HCEC 1CT (cell line): ENCODE data around the gene FBXL7.
A peak's percentile ranks its signal among the peaks of the same experiment; 100 is the strongest.
"Not testable (repeated sequence)": the region's sequence is repeated elsewhere in the genome, so short reads cannot be mapped to it uniquely, and the experiment has no call there.

Experiments
- DNase-seq: peaks from one replicate; pipeline ENCODE4 v3.0.0-alpha.2; 2017

The FBXL7 gene

GRCh38 chr5:15834596-15835245, 334.7 kb downstream of the FBXL7 start:
- DNase-seq, result peak; percentile 96

- DNase-seq, result peak; percentile 31
Observed at GRCh38 chr5:15835514-15835913, 335.5 kb downstream of the FBXL7 start.

GRCh38 chr5:15837551-15838289, 337.7 kb downstream of the FBXL7 start:
- DNase-seq, result no peak

- no peak for DNase-seq
Observed at GRCh38 chr5:15844253-15844652, 344.3 kb downstream of the FBXL7 start.

- no peak for DNase-seq
Observed at GRCh38 chr5:15844871-15845270, 344.9 kb downstream of the FBXL7 start.

GRCh38 chr5:15850536-15850935, 350.6 kb downstream of the FBXL7 start:
- no peak for DNase-seq

GRCh38 chr5:15850939-15851341, 351.0 kb downstream of the FBXL7 start:
- DNase-seq, result no peak

GRCh38 chr5:15852217-15852616, 352.2 kb downstream of the FBXL7 start:
- DNase-seq, result no peak

GRCh38 chr5:15852949-15853348, 353.0 kb downstream of the FBXL7 start:
- no peak for DNase-seq

- DNase-seq, result no peak
Observed at GRCh38 chr5:15858326-15858725, 358.3 kb downstream of the FBXL7 start.

- DNase-seq, result no peak
Observed at GRCh38 chr5:15864536-15865215, 364.7 kb downstream of the FBXL7 start.

GRCh38 chr5:15872259-15872658, 372.3 kb downstream of the FBXL7 start:
- DNase-seq, result not testable (repeated sequence)

GRCh38 chr5:15877914-15878313, 377.9 kb downstream of the FBXL7 start:
- DNase-seq, result no peak

- no peak for DNase-seq
Observed at GRCh38 chr5:15880201-15880600, 380.2 kb downstream of the FBXL7 start.

GRCh38 chr5:15885156-15885555, 385.2 kb downstream of the FBXL7 start:
- DNase-seq, result peak; percentile 16

- DNase-seq, result no peak
Observed at GRCh38 chr5:15886156-15886555, 386.2 kb downstream of the FBXL7 start.

- DNase-seq, result no peak
Observed at GRCh38 chr5:15887093-15887492, 387.1 kb downstream of the FBXL7 start.

- DNase-seq, result no peak
Observed at GRCh38 chr5:15889001-15889400, 389.0 kb downstream of the FBXL7 start.

GRCh38 chr5:15893866-15894265, 393.9 kb downstream of the FBXL7 start:
- DNase-seq, result no peak

- peak; percentile 44 for DNase-seq
Observed at GRCh38 chr5:15897656-15898055, 397.7 kb downstream of the FBXL7 start.

- no peak for DNase-seq
Observed at GRCh38 chr5:15898641-15899040, 398.7 kb downstream of the FBXL7 start.

- no peak for DNase-seq
Observed at GRCh38 chr5:15899481-15899880, 399.5 kb downstream of the FBXL7 start.

- DNase-seq, result no peak
Observed at GRCh38 chr5:15901151-15901550, 401.2 kb downstream of the FBXL7 start.

- no peak for DNase-seq
Observed at GRCh38 chr5:15902066-15902465, 402.1 kb downstream of the FBXL7 start.
